ENCODE measurements around the gene DUXB.

DUXB gene, protein sequence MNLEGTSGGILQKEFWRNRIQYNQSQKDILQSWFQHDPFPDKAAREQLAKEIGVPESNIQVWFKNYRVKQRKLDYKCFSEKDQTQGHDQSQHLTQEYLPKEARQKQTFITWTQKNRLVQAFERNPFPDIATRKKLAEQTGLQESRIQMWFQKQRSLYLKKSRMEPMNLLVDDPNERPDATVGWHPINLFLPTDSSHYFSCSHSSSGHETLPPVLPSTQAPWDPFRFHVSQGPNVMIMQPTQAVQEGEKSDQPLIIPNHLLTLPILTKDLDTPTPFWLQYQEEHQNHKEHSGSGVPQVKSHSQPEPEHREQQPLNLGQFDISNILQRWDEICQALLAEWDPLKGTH

DNA sequence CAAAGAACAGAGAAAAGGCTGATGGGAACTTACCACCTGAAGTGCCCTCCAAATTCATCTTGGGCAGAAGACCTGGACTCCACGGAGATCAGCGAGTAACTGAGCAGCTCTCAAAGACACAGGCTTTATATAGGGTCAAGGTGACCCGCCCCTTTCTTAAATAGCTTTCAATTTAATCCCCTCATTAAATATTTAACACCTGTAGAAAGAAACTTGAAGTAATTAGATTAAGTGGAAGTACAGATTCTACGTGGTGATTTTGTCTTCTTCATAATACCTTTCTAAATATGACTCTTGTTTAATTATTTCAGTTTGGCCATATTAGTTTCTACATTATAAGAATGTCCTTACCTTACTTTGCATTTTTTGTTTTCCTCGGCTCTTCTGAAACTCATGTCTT lies at the start of gene DUXB:
DUXB (minus strand) TSS at position 101 of the 400 bp plus-strand sequence; CDS start at position 58, 43 bp downstream.
- DNase-seq: no peak

DNA sequence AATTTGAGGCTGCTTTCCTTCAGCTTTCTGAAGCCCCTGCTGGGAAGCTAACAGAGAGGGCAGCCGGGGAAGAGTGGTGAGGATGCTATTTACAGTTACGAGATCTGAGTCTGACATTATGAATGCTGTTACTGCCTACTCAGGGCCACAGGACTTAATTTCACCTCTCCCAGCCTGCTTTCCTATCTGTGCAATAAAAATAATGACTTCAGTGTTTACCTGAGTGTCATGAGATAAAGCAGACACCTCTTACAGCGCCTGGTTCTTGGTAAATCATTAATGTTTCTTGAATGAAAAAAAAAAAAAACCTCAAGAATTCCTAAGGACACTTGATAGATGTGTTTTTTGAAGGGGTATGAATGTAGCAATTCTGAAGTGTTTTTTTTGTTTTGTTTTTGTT lies 49.3 kb upstream of the DUXB start:
- no peak for DNase-seq

DNA sequence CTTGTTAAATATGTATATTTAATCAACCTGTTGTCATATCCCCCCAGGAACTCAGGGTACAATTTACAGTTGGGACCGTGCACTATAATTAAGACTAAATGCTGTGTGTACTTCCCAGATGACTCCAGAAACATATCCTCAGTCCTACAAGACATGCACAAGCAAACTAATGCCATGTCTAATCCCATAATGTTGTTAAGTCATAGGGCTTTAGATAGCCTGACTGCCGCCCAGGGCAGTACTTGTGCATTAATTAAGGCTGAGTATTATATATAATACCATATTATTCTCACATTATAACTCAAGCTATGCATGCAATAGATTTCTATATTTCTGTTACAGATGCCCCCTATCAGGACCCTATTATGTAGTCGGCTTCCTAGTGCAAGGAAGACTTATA lies 45.1 kb upstream of the DUXB start:
- no peak for DNase-seq

DNA sequence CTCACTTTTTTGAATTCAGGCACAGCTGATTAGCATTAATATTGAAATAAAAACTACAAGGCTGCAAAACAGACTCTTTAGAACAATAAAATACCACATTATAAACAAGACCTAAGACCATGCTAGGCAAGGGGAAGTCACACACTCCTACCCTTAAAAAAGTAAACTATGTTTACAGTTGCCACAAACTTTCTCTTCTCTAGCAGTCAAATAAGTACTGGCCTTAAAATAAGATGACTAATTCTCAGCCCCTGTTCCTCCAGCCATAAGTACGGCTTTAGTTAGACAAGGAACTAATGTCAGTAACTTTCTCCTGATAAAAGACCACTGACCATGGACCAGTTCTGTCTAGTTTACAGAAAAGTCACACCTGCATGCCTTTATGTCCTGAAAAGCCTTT lies 44.6 kb upstream of the DUXB start:
- DNase-seq: no peak

DNA sequence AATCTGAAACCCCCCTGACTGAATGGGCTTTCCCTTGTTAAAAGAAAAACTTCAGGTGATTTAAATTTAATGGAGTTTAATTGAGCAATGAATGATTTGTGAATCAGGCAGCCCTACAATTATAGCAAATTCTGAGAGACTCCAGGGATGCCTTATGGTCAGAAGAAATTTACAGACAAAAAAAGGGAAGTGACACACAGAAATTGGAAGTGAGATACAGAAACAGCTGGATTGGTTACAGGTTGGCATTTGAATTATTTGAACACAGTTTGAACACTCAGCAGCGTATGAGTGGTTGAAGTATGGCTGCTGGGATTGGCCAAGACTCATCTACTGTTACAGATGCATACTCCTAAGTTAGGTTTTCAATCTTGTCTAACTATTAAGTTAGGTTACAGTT lies 44.0 kb upstream of the DUXB start:
- DNase-seq: no peak

DNA sequence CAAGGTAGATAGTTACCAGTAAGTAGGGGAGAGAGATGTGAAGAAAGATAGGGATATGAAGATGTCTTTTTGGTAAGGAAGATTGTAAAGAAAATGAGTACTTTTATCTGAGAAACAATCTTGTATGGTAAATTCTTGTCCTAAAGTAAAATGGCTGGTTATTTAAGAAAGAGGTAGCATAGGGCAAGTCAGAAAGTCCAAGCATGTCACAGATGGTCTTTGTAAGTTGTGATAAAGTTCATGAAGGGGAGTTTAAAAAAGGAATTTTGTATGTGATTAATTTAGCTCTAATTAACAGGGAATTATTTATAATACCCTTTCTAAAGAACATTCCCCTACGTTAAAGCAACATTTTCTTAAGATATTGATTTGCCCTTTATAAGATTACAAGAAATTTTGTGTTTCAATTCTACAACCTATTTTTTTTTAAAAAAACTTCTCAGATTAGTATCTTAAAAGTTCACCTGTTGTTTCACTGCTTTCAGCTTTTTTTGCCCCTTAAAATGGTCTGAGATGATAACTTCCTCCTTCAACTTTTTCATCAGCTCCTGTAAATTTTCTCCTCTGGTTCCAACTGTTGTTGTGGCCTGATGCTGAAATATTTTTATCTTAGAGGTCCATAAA lies 41.3 kb upstream of the DUXB start:
- DNase-seq: no peak

DNA sequence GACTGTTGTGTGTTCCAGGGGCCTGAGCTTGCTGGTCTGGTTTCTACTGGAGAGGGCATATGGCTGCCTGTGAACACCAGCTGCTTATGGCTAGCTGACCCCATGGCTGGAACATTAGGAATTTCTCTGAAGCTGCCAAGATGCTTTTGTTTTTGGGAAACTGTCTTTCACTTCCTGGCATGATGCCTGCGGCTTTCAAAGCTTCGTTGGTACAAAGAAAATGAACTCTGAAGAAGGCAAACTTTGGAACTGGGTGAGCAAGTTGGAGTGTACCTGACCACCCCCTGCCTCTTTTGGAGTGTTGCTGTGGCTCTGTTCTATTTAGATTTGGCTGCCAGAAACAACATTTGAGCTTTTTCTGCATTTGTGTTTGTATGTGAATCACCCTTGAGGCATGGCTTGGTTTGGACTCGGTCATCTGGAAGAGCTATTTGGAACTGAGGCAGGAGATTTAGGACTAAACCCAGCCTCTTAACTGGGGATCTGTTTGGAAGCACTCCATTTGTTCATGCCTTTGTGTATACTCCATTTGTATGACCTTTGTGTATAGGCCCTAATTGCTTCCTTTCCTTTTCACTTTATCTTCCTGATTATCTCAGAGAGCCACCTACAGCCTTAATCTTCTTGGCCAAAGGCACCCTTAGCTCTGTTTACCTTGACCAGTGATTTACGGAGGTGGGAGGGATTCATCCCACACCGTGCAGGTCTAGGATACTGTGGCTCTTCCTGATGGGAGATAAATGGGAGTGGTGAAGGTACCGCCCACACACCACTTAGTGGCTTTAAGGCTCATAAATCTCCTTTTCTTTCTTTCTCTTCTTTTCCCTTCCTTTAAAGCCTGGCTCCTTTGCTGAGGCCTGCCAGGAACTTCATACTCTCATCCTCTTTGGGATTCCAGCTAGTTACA lies 32.3 kb upstream of the DUXB start:
- no peak for DNase-seq

DNA sequence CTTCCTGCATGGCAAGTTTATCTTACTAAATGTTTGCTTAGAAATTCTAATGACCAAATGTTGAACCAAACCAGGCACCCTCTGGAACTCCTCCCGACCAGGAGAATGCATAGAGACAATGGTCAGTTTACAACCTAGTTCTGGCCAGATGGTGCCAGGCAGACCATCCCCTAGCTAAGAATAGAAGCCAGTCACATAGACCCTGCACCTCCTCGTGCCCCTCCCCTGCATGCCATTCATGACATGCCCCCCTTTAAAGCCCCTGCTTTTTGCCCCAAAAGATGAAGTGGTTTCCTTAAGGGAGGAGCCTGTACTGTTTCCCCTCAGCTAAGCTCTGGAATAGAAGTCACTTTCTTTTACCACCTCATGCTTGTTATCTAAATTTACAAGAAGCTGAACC lies 31.6 kb upstream of the DUXB start:
- DNase-seq: no peak

DNA sequence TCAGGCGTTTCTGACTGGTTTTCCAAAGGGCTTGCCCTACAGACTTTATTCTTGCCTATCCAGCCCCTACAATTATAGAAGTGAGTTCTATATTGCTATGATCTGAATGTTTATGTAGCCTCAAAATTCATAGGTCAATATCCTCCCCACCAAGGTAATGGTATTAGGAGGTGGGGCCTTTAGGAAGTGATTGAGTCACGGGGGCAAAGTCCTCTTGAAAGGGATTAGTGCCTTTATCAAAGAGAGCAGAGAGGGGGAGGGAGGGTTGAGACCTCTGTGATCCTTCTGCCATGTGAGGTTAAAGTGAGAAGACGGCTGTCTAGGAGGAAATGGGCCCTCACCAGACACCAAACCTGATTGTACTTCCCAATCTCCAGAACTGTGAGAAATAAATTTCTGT lies 26.0 kb upstream of the DUXB start:
- no peak for DNase-seq

DNA sequence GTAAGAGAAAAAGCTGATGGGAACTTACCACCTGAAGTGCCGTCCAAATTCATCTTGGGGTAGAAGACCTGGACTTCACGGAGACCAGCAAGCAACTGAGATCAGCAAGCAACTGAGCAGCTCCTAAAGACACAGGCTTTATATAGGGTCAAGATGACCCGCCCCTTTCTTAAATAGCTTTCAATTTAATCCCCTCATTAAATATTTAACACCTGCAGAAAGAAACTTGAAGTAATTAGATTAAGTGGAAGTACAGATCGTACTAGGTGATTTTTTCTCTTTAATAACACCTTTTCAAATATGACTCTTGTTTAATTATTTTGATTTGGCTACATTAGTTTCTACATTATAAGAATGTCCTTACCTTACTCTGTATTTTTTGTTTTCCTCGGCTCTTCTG lies 25.1 kb upstream of the DUXB start, which contains the start of gene CPHXL:
CPHXL (minus strand) TSS at position 101 of the 400 bp plus-strand sequence; CDS start at position 53, 48 bp downstream.
- DNase-seq: no peak

DNA sequence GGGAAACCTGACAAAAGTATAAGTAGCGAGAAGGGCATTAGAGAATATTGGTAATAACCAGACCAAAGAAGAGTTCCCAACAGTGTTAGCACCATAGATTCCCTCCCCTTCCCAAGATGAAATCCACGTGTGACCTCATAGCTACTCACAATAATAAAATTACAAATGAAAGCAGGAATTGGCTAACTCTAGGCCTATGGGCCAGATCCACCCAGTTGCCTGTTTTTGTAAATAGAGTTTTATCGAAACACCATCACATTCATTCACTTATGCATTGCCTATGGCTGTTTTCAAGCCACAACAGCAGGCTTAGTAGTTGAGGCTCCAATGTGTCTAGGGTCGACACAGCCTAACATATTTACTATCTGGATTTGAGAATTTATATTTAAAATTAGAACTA lies 17.2 kb upstream of the DUXB start:
- DNase-seq: no peak

DNA sequence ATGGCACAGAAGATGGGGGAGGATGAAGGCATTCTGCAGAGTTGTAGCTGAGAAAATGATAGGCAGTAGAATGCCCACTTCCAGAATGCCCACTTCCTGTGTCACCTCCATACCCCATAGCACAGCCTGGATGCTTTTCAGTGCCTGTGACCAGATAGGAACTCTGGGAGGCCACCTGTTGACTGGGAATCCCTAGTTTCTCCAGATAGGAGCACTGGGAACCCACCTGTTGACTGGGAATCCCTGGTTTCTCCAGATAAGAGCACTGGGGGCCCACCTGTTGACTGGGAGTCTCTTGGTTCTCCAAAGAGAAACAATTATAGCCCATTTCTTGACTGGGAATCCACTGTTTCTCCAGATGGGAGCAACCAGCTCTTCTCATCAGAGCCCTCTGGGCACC lies 13.4 kb upstream of the DUXB start:
- DNase-seq: no peak

DNA sequence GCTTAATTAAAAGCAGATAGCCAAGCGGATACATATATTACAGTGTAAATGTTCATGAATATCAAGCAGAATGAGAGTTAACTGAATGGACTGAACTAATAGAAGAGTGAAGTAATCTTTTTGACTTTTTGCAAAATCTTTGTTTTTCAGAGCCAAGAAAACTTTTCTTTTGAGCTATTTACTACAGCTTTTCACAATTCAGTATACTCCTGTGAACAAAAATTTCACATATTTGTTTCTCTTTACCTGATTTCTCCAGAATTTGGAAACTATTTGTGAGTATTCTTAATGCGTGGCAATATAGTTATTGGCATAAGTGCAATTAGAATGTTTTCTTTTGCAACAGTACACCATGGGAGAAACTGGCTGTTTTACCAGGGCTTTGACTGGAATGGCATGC lies 9.1 kb upstream of the DUXB start:
- peak; percentile 10 for DNase-seq

DNA sequence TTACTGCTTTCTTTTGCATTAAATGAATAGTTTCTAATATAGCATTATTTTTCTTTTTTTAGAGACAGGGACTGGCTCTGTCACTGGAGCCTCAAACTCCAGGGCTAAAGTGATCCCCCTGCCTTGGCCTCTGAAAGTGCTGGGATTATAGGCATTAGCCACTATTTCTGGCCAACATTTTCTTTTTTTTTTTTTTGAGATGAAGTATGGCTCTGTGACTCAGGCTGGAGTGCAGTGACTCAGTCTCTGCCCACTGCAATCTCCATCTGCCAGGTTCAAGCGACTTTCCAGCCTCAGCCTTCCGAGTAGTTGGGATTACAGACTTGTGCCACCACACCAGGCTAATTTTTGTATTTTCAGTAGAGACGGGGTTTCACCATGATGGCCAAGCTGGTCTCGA lies 2.0 kb upstream of the DUXB start:
- no peak for DNase-seq

DNA sequence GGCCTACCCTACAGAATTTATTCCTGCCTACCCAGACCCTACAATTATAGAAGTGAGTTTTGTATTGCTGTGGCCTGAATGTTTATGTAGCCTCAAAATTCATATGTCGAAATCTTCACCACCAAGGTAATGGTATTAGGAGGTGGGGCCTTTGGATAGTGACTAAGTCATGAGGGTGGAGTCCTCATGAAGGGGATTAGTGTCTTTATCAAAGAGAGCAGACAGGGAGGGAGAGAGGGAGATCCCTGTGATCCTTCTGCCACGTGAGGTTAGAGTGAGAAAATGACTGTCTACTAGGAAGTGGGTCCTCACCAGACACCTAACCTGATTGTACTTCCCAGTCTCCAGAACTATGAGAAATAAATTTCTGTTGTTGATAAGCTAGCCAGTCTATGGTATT lies 981 bp upstream of the DUXB start:
- DNase-seq: no peak

DNA sequence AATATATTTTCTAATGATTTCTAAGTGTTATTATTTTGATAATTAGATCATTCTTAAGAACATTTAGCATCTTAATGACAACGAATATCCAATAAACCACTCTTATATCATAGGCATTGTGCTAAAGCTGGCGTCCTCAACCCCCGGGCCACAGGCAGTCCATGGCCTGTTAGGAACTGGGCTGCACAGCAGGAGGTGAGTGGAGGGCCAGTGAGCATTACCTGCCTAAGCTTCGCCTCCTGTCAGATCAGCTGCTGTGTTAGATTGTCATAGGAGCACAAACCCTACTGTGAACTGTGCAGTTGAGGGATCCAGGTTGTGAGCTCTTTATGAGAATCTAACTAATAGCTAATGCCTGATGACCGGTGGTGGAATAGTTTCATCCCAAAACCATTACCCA lies 3.7 kb downstream of the DUXB start:
- peak; percentile 14 for DNase-seq

DNA sequence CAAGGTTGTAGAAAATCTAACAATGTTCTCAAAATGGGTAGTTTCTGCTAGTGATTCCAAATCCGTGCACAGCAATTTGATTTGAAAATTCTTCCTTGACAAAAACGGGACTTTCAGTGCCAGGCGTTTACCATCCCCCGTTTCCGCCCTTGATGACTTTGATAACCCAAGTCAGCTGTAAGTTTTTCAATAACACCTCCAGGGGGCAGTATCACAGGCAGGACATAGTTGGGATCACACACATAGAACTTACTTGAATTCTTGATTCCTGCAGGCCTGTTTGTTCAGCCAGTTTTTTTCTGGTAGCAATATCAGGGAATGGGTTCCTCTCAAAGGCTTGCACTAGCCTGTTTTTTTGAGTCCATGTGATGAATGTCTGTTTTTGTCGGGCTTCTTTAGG lies 5.6 kb downstream of the DUXB start:
- DNase-seq: no peak

DNA sequence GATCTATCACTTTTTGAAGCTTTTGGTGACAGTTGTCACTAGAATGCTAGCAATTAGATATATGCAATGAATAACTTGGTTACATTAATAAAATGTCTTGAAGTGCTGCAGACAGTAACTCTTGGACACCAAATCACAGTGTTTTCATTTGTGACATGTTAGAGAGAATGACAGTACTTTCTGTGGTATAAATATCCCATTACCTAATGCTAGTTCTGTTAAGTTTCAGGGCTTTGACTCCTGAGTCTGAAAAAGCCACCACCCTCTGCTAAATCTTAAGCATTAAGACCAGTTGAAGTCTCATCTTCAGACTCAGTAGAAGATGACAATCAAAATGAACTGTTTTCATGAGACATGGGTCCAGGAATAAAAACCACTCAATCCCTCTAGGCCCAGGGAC lies 13.9 kb downstream of the DUXB start:
- no peak for DNase-seq

DNA sequence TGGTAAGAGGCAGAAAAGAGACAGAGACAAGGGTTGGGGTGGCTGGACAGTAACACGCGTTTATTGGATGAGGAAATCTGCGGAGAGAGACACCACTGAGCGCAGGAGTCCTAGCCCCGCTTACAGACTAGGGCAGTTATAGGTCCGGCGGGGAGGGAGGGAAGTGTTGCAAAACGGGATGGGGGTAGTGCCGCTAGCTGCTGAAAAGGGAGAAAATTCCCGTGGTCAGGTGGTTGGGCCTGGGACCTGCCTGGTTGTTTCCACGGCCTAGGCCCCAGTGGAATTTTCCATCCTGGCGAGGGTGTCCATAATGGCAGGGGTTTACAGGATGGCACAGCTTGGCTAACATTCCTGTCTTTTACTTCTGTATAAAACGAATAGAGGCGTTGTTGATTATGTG lies 19.0 kb downstream of the DUXB start:
- no peak for DNase-seq

DNA sequence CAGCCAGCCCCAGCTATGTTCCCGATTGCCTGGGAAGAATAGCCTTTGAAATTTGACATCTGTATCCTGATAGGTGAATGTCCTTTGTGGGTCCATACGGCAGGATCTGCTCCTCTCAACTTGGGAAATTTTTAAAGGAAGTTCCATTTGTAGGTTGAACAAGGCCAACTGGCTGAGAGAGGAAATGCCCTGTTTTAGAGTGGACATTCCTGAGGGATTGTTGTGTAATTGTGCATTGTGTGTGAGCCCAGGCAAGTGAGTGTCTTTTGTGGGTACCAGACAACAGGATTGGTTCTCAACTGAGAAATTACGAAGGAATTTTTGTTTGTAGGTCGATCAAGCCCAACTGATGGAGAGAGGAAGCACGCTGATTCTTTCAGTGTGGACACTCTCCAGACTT lies 21.9 kb downstream of the DUXB start:
- DNase-seq: no peak

DNA sequence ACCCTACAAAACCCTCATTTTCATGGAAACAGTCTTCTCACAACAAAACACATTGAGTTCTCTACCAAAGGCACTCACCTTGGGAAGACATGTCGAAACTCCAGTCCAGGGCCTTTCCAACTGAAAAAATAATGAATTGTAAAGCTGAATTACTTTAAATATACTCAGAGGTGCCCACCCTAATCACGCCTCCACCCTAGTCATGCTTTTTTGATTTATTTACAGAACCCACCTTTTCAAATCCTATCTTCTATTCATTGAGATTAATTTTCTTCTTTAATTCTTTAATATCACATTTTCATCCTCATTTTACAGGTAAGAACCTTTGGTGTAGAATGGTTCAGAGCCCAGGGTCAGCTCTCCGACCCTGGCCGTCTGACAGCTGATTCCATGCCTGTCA lies 24.4 kb downstream of the DUXB start, which contains the start of gene CPHXL2:
CPHXL2 (minus strand) TSS at position 101 of the 400 bp plus-strand sequence; CDS start at position 91, 10 bp downstream.
- no peak for DNase-seq

DNA sequence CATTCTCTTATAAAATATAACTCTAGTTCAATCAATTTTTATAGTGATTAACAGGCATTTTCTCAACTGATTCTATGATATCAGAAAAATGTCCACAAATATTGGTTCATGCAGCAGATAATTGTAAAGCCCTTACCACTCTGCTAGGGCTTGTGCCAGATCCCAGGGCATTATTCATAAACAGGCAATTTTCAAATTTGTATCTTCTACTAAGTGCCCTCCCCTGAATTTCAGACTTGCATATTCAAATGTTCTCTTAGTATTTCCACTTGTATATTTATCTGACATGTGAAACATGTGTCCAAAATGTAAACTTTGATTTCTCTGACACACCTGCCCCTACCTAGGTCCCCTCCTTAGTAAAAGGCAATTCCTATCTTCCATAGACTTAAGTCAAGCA lies 33.8 kb downstream of the DUXB start:
- no peak for DNase-seq

DNA sequence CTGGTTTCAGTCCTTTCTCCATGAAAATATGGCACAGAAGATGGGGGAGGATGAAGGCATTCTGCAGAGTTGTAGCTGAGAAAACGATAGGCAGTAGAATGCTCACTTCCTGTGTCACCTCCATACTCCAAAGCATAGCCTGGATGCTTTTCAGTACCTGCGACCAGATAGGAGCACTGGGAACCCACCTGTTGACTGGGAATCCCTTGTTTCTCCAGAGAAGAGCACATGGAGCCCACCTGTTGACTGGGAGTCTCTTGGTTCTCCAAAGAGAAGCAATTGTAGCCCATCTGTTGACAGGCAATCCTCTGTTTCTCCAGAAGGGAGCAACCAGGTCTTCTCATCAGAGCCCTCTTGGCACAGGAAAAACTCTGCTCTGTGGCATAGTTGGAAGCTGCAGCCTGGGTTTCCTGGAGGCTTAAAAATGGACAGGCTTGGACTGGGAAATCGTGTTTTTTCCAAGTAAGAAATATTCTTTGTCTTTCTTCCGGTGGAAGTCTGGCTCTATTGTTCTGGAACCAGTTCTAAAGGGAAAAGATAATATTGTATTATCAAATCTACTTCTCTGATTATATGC lies 40.4 kb downstream of the DUXB start:
- DNase-seq: no peak

Data from eye (tissue), 1 donor.